Transverse colon (tissue), 3 donors: ENCODE data around the gene DIP2A.

Source experiments
- EP300 ChIP-seq: sonication (generic); formaldehyde crosslinking; IDR thresholded peaks from one replicate; pipeline ENCODE4 v1.6.1; 2017; ENCODE audit warnings: antibody characterized with exemption, low read depth
- TF ChIP-seq, protein P1 (sequence below), 5 experiments: fragments of 200-600 bp in 3 of 5; fragments of 450-650 bp in 2 of 5; sonication (generic) in 3 of 5; IDR thresholded peaks; 1 replicate in 2 of 5; 2 replicates in 3 of 5; pipeline ENCODE4 v1.5.1; 2016 to 2017; ENCODE audit warnings: antibody characterized with exemption in 5 of 5, inconsistent platforms in 3 of 5, mild to moderate bottlenecking in 2 of 5, moderate library complexity in 1 of 5

GRCh38 chr21:46424039-46424591 lies 34.6 kb upstream of the DIP2A start:
- TF ChIP-seq, protein P1, sequence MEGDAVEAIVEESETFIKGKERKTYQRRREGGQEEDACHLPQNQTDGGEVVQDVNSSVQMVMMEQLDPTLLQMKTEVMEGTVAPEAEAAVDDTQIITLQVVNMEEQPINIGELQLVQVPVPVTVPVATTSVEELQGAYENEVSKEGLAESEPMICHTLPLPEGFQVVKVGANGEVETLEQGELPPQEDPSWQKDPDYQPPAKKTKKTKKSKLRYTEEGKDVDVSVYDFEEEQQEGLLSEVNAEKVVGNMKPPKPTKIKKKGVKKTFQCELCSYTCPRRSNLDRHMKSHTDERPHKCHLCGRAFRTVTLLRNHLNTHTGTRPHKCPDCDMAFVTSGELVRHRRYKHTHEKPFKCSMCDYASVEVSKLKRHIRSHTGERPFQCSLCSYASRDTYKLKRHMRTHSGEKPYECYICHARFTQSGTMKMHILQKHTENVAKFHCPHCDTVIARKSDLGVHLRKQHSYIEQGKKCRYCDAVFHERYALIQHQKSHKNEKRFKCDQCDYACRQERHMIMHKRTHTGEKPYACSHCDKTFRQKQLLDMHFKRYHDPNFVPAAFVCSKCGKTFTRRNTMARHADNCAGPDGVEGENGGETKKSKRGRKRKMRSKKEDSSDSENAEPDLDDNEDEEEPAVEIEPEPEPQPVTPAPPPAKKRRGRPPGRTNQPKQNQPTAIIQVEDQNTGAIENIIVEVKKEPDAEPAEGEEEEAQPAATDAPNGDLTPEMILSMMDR (IDR thresholded peaks at IDR 0.05) = no peak
- TF ChIP-seq EP300 = no peak
